GM19328 (cell line): ENCODE measurements around the gene FOCAD.

Source experiments
- ATAC-seq: cut with Tn5 transposase; IDR thresholded peaks from one replicate; pipeline ENCODE4 v1.9.1; 2021; ENCODE audit warnings: mild to moderate bottlenecking, moderate library complexity; ENCODE audit not compliant: unreplicated experiment

The FOCAD gene

DNA sequence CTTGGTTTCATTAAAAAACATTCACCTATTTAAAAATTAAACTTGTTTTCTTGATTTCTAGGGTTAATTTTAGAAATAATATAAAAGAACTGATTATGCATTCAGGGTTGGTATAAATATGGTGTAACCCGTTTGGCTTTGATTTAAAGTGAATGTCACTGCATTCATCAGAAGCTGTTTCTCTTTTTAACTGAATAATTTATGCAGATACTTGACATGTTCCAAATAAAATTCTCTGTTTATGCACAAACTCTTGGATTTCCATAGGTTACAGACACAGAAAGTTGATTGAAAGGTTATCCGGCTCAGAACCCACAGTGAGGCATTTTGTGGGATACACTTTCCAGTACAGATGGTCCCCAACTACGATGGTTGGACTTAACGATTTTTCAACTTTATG lies 186.1 kb downstream of the FOCAD start:
- no peak for ATAC-seq

GRCh38 chr9:20872340-20872977 lies 188.4 kb downstream of the FOCAD start:
- ATAC-seq: no peak

DNA sequence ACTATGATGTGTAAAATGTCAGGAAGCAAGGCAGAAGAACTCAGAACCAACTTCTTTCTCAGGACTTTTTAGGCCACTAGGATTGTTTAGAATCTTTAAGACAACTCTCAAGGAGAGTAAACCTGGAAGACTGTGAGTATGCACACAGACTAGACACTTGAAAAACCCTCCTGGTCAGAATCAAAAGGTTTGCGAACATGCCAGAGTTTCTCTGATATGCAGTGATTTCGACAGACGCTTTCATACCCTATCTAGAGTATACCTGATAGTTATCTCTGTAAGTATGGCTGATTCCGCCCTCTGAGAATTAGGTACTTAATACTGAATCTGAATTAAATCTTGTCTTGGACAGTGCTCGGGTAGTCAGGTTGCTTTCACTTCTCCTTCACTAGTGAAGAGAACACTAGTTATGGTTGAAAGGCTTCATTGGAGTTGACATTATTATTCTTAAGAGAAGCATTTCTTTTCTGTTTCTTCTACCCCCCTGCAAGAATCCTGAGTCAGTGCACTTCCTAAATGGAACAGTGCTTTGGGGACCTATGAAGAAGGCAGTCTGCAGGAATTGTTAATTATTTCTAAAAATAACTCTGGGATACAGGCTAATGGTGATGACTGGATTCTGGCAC lies 189.3 kb downstream of the FOCAD start:
- no peak for ATAC-seq

DNA sequence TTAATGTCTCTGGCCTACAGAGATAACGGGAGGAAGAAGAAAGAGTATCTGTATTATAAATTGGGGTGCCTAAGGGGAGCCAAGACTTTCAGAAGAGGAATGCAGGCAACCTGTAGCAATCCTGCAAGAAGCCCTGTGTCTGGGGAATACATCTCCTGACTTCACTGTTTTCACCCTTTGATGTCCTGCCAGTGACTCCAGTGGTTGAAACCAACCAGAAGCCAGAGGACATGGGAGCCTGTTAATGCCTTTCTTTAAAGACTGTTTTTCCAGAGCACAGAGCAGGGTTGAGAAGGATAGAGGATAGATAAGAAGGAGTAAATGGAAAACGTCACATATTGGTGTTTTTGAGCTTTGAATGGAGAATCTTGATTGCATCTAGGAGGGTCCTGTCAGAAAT lies 196.2 kb downstream of the FOCAD start:
- no peak for ATAC-seq

- no peak for ATAC-seq
Observed at GRCh38 chr9:20880675-20881074, 196.6 kb downstream of the FOCAD start.

GRCh38 chr9:20884985-20885593 lies 201.0 kb downstream of the FOCAD start:
- no peak for ATAC-seq

GRCh38 chr9:20898885-20899554 lies 215.0 kb downstream of the FOCAD start:
- no peak for ATAC-seq

DNA sequence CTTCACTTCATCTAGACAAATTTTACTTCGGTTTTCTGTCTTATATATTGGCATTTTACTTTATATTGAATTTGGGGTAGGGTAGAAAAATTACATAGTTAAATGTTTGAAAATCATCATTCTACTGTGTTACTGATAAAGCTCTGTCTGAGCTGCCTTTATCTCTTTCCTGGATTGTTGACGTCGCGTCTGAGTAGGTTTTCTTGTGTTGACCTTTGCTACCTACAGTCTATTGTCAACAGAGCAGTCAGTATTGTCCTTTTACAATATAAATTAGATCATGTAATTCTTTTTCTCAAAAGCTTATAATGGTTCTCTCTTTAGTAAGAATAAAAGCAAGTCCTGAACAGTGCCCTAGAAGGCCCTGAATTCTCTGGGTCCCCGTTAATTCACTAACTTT lies 219.2 kb downstream of the FOCAD start:
- no peak for ATAC-seq

GRCh38 chr9:20904995-20905394 lies 220.9 kb downstream of the FOCAD start:
- no peak for ATAC-seq

GRCh38 chr9:20906326-20906725 lies 222.3 kb downstream of the FOCAD start:
- ATAC-seq: no peak

- no peak for ATAC-seq
Observed at GRCh38 chr9:20908461-20908860, 224.4 kb downstream of the FOCAD start.

DNA sequence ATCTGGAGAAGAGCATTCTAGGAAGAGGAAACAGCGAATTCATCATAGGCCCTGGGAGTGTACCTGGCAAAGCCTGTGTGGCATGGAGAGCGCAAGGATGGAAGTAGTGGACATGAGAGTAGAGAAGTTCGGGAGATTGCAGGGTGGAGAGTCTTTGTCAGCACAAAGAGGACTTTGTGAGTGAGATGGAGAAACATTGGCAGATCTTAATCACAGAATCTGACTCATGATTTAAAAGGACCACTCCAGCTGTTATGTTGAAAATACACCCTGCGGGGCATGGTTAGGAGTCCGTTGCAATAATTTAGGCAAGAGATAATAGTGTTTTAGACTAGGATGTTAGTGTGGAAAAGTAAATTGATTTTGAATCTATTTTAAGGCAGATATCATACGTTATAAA lies 230.5 kb downstream of the FOCAD start:
- ATAC-seq: no peak

DNA sequence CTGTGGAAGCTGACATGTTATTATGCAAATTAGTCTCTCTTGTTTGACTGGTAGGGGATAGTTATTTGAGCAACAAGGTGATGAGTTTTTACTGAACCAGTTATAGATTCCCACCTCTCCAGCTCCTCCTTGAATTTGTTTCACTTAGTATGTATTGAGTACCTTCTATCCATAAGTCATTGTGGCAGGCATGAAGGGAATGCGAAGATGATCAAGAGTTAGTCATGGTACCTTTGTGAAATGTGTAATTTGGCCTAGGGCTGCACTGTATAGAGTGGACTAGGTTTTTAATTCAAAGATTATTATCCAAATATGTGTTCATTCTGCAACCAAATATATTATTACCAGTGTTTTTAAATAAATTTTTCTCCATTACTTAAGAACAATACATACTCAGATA lies 237.3 kb downstream of the FOCAD start:
- ATAC-seq: no peak

- no peak for ATAC-seq
Observed at GRCh38 chr9:20925256-20926045, 241.4 kb downstream of the FOCAD start.

GRCh38 chr9:20929276-20929675 lies 245.2 kb downstream of the FOCAD start:
- no peak for ATAC-seq

DNA sequence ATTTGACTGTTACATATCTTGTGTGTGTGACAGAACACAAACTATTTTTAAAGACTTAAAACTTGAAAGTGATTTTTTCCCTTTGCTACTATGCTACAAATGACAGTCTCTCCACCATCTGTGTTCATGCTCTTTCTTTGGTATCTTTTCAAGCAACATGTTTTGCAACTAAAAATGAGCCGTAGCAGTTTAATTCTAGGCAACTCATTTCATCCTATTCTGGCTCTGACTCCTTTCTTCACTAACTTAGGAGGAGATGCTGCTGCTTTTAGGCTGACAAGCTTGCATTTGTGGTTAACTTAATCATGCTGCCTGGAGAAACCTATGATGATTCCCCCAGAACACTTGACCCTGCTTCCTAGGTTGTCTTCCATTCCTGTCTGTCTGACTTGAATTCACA lies 246.8 kb downstream of the FOCAD start:
- ATAC-seq: no peak

DNA sequence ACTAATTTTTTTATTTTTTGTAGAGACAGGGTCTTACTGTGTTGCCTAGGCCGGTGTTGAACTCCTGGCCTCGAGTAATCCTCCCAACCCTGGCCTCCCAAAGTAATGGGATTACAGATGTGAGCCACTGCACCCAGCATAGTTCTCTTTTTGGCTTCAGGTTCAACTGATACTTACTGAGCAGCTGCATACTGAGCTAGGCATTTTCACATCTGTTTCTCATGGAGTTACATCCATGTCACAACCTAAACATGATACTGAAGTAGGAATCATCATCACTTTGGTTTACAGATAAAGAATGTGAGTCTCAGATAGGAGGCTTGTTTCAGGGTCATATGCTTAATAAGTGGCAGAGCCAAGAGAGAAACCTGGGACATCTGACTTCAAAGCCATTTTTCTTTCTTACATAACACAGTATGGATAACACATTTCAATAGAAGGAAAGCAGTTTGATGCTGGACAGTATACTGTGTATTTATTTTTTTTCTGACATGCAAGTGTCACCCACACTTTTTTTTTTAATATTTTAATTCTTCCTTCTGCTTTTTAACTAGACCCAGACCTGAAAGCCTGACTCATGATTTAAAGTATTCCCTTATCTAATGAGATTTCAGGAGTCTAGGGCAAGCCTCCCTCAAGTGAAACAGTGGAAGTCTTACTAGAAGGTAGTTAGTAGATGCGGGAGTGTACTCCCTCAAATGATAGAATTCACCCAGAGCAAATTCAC lies 256.6 kb downstream of the FOCAD start:
- ATAC-seq: peak; percentile 23

GRCh38 chr9:20941174-20941690 lies 257.2 kb downstream of the FOCAD start:
- peak; percentile 94 for ATAC-seq

- ATAC-seq: no peak
Observed at GRCh38 chr9:20944507-20944906, 260.4 kb downstream of the FOCAD start.

DNA sequence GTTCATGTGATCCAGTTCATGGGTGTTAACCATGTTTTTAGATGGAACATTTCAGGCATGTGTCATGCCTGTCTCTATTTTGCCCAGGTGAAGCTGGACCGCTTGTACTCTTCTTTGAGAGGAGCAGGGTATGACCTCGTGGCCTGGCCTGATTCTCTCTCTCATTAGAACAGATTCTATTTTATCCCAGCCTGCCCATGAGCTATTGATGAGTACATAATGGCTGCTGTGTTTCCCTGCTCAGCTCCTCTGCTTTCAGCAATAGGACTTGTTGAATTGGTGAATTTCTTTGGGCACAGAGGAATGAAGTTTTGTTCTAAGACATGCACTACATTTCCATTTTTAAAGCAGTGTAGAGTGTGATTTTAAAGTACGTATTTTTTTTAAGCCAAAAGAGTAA lies 261.2 kb downstream of the FOCAD start:
- ATAC-seq: no peak
